Muscle layer of colon (tissue), 2 donors: Measurements from ENCODE around the gene HAND2.

ENCODE experiments used
- H3K27ac ChIP-seq: one replicate; pipeline ENCODE4 v1.7.0; 2013; ENCODE audit warnings: low read depth, mild to moderate bottlenecking, low read length, moderate library complexity
- H3K27me3 ChIP-seq, 2 donors: one replicate each; pipeline ENCODE4 v1.7.0; 2013; ENCODE audit warnings: low read length in 2 of 2, mild to moderate bottlenecking in 2 of 2; ENCODE audit not compliant: insufficient read depth in 2 of 2, control insufficient read depth in 1 of 2
- H3K36me3 ChIP-seq: one replicate; pipeline ENCODE4 v1.7.0; 2013; ENCODE audit warnings: mild to moderate bottlenecking, low read length; ENCODE audit not compliant: insufficient read depth
- H3K4me1 ChIP-seq: one replicate; pipeline ENCODE4 v1.7.0; 2013; ENCODE audit warnings: mild to moderate bottlenecking, low read length; ENCODE audit not compliant: insufficient read depth
- H3K4me3 ChIP-seq, 2 donors: one replicate each; pipeline ENCODE4 v1.7.0; 2013; ENCODE audit warnings: low read length in 2 of 2, low read depth in 1 of 2, mild to moderate bottlenecking in 1 of 2, moderate library complexity in 1 of 2
- H3K9ac ChIP-seq: one replicate; pipeline ENCODE4 v1.7.0; 2013; ENCODE audit warnings: low read length
- H3K9me3 ChIP-seq: one replicate; pipeline ENCODE4 v1.7.0; 2013; ENCODE audit warnings: mild to moderate bottlenecking, low read length
- donor health status: abdominal sarcoma.
- donor health status: Adenocarcinoma of cecum.

The HAND2 gene

GRCh38 chr4:173505924-173506518, 24.0 kb downstream of the HAND2 start:
- no peak overlapping the region for H3K9ac ChIP-seq
- no peak overlapping the region for H3K4me3 ChIP-seq
- no peaks in the 10 kb centered on the region for H3K27me3 ChIP-seq

GRCh38 chr4:173504181-173504503, 25.9 kb downstream of the HAND2 start:
- no peak overlapping the region for H3K9ac ChIP-seq
- H3K36me3 ChIP-seq, result no peaks in the 10 kb centered on the region
- H3K27me3 ChIP-seq, result no peaks in the 10 kb centered on the region
- peaks cover 10% of the 10 kb centered on the region for H3K4me1 ChIP-seq
- H3K9me3 ChIP-seq, result no peaks in the 10 kb centered on the region
- H3K4me3 ChIP-seq, result no peak overlapping the region
- H3K27ac ChIP-seq, result no peak overlapping the region

More at GRCh38 chr4:173505924-173506518, 24.0 kb downstream of the HAND2 start:
- Histone ChIP-seq H3K9me3 (no peaks in the 10 kb centered on the region), H3K36me3 (peaks cover 4% of the 10 kb centered on the region), H3K27ac (peak overlapping the region; percentile 4), H3K4me1 (peaks cover 22% of the 10 kb centered on the region)

GRCh38 chr4:173503330-173504180, 26.5 kb downstream of the HAND2 start:
- Histone ChIP-seq H3K9ac (no peak overlapping the region), H3K27ac (no peak overlapping the region), H3K27me3 (no peaks in the 10 kb centered on the region), H3K4me3 (no peak overlapping the region), H3K9me3 (no peaks in the 10 kb centered on the region), H3K4me1 (peaks cover 10% of the 10 kb centered on the region), H3K36me3 (no peaks in the 10 kb centered on the region)

GRCh38 chr4:173502282-173502681, 27.7 kb downstream of the HAND2 start:
- Histone ChIP-seq H3K9me3 (no peaks in the 10 kb centered on the region), H3K27me3 (no peaks in the 10 kb centered on the region), H3K27ac (no peak overlapping the region), H3K4me1 (peaks cover 10% of the 10 kb centered on the region), H3K4me3 (no peak overlapping the region), H3K36me3 (no peaks in the 10 kb centered on the region), H3K9ac (no peak overlapping the region)

- H3K4me3 ChIP-seq, result no peak overlapping the region
Observed at GRCh38 chr4:173501592-173502150, 28.4 kb downstream of the HAND2 start.

GRCh38 chr4:173500841-173501591, 29.0 kb downstream of the HAND2 start:
- H3K9ac ChIP-seq, result no peak overlapping the region
- peak overlapping the region in 1 of 2 donors; percentile 43 for H3K4me3 ChIP-seq
- peaks cover 6% of the 10 kb centered on the region for H3K4me1 ChIP-seq
- no peak overlapping the region for H3K27ac ChIP-seq
- H3K9me3 ChIP-seq, result no peaks in the 10 kb centered on the region
- H3K27me3 ChIP-seq, result no peaks in the 10 kb centered on the region
- no peaks in the 10 kb centered on the region for H3K36me3 ChIP-seq

More at GRCh38 chr4:173501592-173502150, 28.4 kb downstream of the HAND2 start:
- Histone ChIP-seq H3K27me3 (no peaks in the 10 kb centered on the region), H3K36me3 (no peaks in the 10 kb centered on the region), H3K9me3 (no peaks in the 10 kb centered on the region), H3K9ac (no peak overlapping the region), H3K4me1 (peaks cover 10% of the 10 kb centered on the region), H3K27ac (no peak overlapping the region)

- H3K4me1 ChIP-seq, result no peaks in the 10 kb centered on the region
- H3K9ac ChIP-seq, result no peak overlapping the region
- no peaks in the 10 kb centered on the region for H3K36me3 ChIP-seq
- no peaks in the 10 kb centered on the region for H3K27me3 ChIP-seq
- no peaks in the 10 kb centered on the region for H3K9me3 ChIP-seq
- no peak overlapping the region for H3K27ac ChIP-seq
- H3K4me3 ChIP-seq, result no peak overlapping the region
Observed at GRCh38 chr4:173499658-173500535, 30.1 kb downstream of the HAND2 start.

GRCh38 chr4:173498771-173499170, 31.3 kb downstream of the HAND2 start:
- H3K4me1 ChIP-seq, result no peaks in the 10 kb centered on the region
- no peaks in the 10 kb centered on the region for H3K36me3 ChIP-seq
- H3K4me3 ChIP-seq, result no peak overlapping the region
- H3K27me3 ChIP-seq, result no peaks in the 10 kb centered on the region
- H3K9ac ChIP-seq, result no peak overlapping the region
- H3K9me3 ChIP-seq, result no peaks in the 10 kb centered on the region
- H3K27ac ChIP-seq, result no peak overlapping the region

GRCh38 chr4:173498023-173498422, 32.0 kb downstream of the HAND2 start:
- Histone ChIP-seq H3K4me3 (no peak overlapping the region), H3K4me1 (no peaks in the 10 kb centered on the region), H3K27me3 (no peaks in the 10 kb centered on the region), H3K27ac (no peak overlapping the region), H3K9ac (no peak overlapping the region), H3K36me3 (no peaks in the 10 kb centered on the region), H3K9me3 (no peaks in the 10 kb centered on the region)

- Histone ChIP-seq H3K4me3 (peak overlapping the region; percentile 42 to 84), H3K4me1 (peaks cover 22% of the 10 kb centered on the region), H3K9me3 (no peaks in the 10 kb centered on the region), H3K27me3 (no peaks in the 10 kb centered on the region), H3K27ac (peak overlapping the region; percentile 62), H3K36me3 (no peaks in the 10 kb centered on the region), H3K9ac (peak overlapping the region; percentile 23)
Observed at GRCh38 chr4:173494013-173494970, 35.7 kb downstream of the HAND2 start.
